HG03196 (cell line): Measurements from ENCODE around the gene DNAJC15.
"Not testable (repeated sequence)": the region's sequence is repeated elsewhere in the genome, so short reads cannot be mapped to it uniquely, and the experiment has no call there.

Experiments used
- ATAC-seq: cut with Tn5 transposase; IDR thresholded peaks from one replicate; pipeline ENCODE4 v1.9.1; 2021; ENCODE audit not compliant: unreplicated experiment

DNAJC15 gene

DNA sequence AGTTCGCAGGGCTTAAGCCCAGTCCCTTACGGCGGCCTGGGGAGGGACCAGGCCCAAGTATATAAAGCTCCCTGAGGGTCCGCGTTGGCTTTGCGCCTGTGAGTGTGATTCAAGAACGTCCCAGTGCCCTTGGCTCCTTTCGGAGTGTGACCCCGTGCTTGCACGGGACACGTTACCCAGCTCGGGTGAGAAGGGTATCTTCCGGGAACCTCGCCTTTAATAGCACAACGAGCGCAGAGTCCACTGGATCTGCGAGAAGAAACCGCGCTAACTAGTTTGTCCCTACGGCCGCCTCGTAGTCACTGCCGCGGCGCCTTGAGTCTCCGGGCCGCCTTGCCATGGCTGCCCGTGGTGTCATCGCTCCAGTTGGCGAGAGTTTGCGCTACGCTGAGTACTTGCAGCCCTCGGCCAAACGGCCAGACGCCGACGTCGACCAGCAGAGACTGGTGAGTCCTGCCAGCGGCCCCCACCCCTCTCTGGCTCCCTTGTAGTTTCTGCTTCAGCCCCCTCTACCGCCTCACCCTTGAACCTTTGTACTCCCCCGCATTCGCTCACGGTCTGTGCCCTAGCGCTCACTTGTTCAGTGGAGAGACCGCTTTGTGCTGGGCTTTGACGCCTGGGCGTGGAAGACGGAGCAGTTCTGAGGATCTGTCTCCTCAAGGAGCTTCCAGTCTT, at the start of gene DNAJC15:
DNAJC15 (plus strand) TSS at position 298 of the 675 bp plus-strand sequence; CDS start at position 339, 41 bp downstream.
- peak; percentile 82 for ATAC-seq

DNA sequence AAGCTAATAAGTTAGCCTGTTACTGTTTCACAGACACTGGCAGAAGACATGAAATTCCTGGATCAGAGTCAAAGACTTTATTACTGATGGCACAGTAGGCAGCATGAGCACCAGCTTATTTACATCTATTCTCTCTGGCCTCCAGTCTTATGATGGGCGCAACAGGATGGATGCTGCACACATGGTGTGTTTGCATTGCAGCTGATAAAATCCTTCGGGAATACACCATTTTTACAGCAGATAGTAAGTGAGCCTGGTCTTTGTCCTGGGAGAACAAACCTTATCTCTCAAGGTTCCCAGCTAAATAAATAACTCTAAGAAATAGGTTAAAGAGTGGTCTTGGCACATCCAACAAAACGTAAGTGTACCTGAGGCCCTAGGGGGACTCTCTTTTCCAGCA, 47.3 kb upstream of the DNAJC15 start:
- no peak for ATAC-seq

DNA sequence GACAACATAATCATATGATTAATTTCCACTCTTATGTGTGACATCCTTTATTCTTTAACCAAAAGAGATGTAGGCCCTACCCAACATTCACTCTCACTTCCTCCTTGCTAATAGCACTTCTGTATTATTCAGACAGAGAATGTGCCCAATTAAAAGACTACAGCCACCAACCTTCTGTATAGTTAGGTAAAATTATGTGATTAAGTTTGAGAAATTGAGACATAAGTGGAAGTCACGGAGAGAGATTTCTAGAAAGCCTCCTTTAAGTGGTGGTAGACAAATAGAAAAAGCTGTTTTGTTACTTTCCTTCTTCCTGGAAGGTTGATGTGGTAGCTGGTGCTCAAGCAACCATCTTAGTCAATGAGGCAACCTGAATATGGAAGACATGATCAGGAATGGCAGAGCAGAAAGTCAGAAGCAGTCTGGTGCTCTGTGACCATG, 46.1 kb upstream of the DNAJC15 start:
- ATAC-seq, result peak; percentile 68

DNA sequence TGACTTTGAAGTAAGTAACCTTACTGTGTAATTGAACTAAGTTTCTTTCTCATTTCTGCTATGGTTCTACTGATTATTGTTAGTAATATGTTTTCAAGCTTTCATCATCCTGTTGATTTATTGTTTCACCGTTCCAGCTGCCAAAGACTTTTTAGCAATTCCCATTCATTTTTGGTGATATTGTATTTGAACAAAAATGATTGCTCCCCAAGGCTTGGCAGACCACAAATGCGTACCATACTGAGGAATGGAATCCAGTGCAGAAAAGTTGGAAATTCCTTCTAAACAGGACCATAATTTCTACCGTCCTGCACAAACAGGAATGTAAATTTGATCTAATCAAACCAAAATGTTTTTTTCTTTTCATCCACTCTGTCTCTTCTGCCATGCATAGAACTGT, 42.1 kb upstream of the DNAJC15 start:
- ATAC-seq, result no peak

DNA sequence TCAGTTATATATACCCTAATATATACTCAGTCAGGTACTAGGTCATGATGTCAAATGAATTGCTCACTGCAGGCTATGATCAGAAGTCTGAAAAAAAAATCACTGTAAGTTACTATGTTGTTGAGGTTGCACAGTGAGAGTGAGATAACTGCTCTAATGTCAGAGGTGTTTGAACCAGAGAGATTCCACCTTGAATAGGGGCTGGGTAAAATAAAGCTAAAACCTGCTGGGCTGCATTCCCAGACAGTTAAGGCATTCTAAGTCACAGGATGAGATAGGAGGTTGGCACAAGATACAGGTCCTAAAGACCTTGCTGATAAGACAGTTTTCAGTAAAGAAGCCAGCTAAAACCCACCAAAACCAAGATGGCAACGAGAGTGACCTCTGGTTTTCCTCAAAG, 41.5 kb upstream of the DNAJC15 start:
- no peak for ATAC-seq

DNA sequence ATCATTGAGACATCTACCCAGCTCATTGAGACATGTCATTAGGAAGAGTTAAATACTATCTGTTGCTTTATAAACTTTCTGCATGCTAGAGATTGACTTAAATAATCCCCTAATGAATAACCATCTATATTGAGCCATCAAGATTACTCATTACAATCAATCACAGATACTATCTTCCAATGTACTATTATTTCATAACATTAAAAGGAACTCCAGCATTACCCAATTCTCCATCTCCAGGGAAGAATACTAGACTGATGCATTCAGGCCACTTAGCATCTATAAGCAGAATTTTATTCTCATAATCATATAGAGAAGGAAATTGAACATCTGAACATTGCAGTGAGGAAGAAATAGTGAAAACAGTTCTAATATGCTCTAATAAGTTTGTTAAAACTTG, 39.4 kb upstream of the DNAJC15 start:
- no peak for ATAC-seq

DNA sequence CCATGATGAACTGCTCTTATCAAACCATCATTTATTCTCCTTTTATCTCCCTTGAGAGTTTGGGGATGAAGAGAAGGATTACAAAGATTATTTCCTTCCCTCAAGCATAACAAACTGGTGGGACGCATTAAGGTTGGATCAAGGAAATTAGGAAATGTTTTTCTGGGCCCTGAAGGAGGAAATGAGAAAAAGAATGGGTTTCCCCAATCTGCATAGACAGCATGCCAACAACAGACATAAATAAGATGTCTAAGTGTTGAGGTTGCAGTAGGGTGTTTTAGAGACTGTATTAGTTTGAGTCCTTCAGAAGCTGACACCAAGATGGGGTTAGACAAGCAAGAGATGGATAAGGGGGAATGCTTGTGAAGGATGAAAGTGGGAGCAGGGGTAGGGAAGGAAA, 38.7 kb upstream of the DNAJC15 start:
- no peak for ATAC-seq

DNA sequence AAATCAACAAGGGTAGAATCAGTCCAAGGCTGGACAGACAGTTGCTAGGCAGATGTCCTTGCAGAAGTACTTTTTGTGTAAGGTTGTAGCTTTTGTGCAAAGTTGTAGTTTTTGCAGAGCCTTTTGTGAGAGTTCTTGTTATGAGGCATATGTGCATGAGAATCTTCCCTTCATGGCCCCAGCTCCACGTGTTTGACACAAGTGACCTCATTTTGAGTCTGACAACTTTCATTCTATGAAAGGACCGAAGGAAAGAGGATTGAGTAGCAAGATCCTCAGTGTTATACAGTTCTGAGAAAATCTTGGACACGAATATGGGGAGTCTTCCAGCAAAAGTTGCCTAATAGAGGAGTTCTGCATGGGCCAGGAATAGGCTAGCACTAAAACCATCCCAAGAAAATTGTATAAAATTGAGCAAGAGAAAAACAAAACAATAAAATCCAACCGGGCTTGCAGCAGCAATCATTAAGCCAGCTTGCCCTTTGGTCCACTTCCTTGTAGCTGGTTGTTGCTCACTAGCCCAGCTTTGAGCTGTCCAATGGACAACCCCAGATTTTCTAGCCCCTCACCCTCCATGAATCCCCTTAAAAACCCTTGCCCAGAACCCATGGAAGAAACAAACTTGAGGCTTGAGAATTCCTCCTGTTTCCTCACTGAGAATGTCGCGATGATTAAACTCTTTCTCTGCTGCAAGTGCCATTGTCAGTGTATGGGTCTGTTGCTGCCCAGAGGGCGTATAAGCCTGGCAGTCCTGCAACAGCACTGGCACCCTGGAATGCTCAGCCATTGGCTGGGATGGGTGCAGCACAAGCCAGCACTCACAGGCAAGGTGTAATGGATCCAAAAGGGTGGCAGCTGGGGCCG, 37.8 kb upstream of the DNAJC15 start:
- ATAC-seq, result no peak

DNA sequence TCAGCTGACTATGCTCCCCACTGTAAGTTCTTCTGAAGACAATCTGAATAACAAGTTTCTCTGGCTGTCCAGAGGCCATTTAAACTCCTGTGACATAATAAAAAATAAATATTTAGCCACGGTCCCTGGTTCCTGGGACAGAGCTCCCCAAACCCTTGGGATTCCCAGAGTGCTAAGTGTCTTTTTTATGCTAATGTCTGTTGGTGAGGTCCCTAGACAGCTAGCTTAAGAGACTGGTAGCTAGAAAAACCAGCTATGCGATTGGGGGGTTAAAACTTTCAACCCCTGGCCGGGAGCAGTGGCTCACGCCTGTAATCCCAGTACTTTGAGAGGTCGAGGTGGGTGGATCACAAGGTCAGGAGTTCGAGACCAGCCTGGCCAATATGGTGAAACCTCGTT, 37.2 kb upstream of the DNAJC15 start:
- ATAC-seq, result no peak

DNA sequence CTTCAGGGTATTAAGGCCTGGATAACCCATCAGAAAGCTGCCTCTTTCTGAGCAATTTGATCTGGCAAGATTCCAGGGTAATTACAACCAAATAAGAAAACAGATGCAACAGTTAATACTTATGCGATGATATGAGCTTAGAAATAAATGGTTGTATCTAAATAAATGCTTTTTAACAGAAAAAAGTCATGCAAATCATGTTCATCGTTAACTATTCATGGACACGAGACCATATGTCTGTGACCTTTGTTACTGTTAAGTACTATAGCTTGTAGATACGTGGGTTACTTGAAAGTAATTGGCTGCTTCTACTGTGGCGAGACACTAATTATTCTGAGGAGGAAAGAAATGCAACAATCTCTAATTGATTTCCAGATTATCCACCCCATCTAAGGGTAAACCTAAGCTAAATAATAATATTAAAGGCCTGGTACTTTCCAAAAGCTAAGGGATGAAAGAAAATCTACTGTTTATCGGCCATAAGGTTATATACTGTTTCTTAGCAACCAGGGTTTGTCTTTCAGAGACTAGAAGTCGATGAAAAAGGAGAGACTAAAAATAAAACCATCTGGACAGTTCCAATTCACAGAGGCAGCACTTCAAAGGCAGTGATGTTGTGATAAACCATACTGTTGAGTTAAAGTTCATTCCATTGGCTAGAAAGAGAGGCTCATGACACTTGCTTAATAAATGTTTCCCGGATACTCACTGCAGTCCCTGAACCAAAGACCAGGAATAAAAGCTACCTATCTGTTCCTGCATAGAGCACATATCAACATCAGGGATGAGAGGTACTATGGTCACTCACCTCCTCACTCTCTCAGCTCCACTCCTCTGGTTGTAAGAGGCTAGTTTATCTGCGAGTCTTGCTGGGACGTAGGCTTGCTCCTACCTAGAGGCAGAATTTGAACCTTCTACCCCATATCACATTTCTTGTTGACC, 32.8 kb upstream of the DNAJC15 start:
- ATAC-seq, result no peak

DNA sequence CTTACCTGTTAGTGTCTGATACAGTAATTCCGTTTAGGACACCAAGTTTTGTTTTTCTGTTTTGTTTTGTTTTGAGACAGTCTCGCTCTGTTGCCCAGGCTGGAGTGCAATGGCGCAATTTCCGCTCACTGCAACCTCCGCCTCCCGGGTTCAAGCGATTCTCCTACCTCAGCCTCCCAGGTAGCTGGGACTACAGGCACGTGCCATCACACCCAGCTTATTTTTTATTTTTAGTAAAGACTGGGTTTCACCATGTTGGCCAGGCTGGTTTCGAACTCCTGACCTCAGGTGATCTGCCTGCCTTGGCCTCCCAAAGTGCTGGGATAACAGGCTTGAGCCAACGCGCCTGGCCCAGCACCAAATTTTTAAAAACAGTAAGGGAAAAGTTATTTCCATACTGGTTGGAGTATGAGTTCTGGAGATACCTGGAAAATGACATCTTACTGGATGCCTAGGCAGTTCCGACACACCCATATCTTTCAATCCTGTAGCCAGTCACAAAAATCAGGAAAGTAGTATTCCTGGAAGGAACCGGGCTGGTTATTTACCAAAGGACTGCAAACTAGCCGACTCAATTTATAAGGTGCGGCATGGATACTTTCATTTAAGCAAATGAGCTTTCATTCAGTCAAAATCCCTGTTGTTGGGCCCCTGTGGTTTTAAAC, 32.0 kb upstream of the DNAJC15 start:
- ATAC-seq, result not testable (repeated sequence)

DNA sequence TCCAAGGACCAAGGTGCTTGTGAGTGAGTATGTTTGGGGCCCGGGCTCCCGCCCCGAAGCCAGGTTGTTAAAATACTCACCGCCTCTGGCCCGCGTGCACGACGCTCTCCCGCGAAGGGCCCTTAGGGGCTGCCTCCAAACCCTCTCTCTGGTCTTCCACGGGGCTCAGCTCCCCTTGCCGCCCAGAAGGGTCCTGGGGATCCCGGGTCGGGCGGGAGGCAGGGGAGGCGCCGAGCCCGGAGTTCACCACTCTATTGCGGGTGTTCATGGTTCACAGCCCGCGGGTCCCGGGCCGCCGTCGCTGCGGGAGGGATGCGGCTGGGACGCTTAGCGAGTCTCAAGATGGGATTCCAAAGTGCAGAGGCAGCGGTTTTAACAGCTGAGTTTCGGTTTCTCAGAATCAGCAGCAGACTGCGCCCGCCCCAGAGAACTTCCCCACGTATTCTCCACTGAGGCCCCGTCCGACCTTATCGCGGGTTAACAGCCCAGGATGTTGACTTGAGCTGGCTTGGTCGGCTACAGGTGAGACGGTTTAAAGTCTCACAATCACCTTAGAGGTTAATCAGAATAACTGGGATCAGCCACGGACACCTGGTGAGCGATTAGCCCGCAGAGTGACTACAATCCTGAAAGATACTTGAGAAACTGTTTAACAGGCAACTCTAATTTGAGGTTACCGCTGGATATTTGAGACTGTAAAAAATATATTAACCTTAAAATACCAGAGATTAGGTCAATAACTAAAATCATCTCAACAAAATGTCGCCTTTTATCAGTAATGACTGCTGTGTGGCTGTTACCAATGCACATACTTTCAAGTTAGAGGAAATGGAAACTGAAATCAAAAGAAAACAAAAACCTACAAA, 31.3 kb upstream of the DNAJC15 start, which contains the start of gene EPSTI1:
EPSTI1 (minus strand) TSS at position 344 of the 866 bp plus-strand sequence; CDS start at position 268, 76 bp downstream.
- ATAC-seq, result peak; percentile 83

DNA sequence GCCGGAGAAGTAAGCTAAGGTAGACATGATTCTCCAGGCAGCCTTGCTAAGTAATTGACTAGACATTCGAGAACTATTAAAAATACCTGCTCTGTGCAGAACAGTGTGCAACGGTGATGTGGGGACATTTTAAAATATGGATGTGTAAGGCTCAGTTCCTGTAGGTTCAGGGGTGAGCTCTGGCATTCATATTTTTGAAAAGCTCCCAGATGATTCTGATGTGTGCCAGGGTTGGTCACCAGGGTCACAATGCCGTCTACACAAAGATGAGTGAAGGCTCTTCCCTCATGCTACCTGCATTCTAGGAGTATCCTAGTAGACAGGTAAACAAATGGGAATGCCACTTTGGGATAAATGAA, 30.6 kb upstream of the DNAJC15 start:
- ATAC-seq, result peak; percentile 1

DNA sequence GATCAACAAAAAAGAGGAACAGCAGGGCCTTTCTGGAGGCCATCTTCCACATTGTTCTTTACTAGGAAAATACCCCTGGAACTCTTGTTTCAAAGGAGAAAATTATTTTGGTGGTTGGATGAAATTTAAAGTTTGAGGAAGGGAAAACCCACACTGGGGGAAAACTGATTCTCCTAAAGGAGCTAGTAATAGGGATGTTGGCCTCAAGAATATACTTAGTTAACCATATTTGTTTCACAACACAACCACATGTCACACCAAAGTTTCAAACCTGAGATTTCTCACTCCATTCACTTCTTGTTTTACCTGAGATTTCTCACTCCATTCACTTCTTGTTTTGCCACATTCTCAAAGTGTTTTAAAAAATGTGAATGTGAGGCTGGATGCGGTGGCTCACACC, 28.5 kb upstream of the DNAJC15 start:
- ATAC-seq, result no peak

DNA sequence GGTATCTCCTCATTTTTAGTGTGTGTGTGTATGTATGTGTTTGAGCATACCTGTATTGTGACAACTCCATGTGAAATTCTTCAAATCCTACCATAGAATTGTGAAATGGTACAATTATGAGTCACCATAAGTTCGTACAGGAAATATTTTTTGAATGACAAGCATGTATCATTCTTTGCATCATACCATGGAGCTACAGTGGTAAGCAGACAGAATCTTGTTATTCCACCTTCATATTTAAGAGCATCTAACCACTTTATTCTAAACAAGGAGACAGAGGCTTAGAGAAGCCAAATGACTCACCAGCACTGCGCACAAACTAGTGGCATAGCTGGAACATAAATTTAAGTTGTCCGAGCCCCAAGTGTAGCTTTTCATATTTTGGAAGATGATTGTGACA, 26.8 kb upstream of the DNAJC15 start:
- ATAC-seq, result no peak

DNA sequence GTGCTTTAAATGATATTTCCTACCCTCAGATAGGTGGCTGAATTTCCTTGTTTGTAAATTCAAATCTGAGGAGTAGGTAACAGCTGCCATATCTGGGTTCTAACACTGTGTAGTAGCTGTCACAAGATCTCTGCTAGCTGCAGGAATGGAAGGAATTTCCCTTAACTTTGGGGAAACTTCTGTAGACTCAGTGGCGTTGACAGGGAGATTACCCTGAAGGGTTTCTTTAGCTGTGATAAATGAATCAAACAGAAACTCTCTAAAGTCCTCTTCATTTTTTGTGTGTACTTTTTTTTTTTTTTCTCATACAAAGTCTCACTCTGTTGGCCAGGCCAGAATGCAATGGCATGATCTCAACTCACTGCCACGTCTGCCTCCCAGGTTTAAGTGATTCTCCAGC, 26.0 kb upstream of the DNAJC15 start:
- no peak for ATAC-seq

DNA sequence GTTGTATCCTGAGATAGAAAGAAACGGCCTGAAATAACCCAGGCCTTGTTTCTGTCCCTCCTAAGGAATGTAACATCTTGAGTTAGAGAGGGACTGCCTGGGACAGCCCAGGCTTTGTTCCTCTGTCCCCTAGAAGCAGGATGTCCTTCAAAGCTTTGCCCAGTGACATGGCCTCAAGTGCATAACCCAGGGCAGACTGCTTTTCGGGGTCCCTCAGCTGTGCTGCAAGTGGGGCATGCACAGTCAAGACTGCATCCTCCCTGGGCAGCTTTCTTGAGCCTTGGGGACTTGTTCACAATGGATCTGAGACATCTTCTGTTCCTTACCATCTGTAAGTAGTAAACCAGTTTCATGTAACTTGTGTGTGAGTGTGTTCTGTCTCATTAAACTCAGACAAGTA, 23.9 kb upstream of the DNAJC15 start:
- ATAC-seq, result no peak

DNA sequence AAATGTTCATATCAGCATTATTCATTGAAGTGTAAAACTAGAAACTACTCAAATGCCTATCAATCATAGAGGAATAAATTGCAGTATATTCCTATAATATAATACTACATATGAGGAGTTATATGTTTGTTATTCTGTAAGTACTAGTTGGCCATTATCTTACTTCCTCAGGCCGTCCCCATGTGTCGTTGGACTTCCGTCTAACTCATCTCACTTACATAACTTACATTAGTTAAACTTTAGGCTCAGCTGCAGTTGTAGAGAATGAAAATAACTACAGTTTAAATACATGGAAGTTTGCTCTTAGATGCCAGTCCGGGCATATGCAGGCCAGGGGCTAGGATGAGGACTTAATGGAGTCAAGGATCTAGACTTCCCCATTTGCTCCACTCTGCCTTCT, 22.7 kb upstream of the DNAJC15 start:
- ATAC-seq, result no peak

DNA sequence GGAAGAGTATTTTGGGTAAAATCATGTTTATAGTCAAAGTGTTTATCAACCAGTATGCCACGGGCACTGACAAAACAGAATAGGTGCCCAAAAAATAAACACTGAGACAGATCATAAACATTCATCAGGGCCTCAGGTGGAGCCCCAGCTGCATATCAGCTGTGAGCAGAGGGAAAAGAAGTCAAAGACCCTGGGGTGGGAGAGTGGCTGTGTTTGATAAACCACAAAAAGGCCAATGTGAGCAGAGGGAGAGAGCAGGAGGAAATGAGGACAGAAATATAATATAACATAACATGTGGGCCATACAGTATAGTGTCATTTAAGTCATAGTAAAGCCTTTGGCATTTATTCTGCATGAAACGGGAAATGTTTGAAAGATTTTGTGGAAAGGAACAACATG, 21.4 kb upstream of the DNAJC15 start:
- no peak for ATAC-seq

DNA sequence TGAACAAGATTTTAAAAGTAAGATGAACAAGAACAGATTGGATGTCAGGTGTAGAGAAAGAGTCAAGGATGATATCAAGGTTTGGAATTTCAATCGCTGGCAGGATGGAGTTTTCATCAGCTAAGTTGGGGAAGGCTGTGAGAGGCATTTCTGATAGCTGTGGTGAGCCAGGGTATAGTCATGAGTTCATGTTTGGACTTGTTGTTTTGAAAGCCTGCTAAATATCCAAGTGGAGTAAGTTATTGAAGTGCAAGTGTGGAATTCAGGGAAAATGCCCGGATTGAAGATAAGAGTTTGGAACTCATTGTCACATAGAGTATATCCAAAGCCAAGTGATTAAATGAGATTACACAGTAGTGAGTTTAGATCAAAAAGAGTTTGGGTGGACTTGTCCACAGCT, 20.4 kb upstream of the DNAJC15 start:
- no peak for ATAC-seq
